Right lung (tissue), 5 donors: ENCODE measurements around the gene VSIG10L2. TPM values are rescaled to one million over a fixed set of nuclear protein-coding genes. Genes with fewer than 3 reads are reported as not detected.

ENCODE experiments used
- DNase-seq, 2 donors: peaks; one replicate each; pipeline ENCODE4 v3.0.0-alpha.2; 2013
- polyA plus RNA-seq, 5 donors: library from polyadenylated mRNA; unstranded; fragments of 120-200 nt; gene quantifications; one replicate each; pipeline versions ENCODE4 v1.2.1 to v1.2.3, GENCODE V29; 2013; ENCODE audit warnings: inconsistent platforms in 1 of 5, low replicate concordance in 1 of 5; ENCODE audit not compliant: insufficient read length in 5 of 5, insufficient read depth in 1 of 5

Gene VSIG10L2
- polyA plus RNA-seq, 5 donors: not detected

DNA sequence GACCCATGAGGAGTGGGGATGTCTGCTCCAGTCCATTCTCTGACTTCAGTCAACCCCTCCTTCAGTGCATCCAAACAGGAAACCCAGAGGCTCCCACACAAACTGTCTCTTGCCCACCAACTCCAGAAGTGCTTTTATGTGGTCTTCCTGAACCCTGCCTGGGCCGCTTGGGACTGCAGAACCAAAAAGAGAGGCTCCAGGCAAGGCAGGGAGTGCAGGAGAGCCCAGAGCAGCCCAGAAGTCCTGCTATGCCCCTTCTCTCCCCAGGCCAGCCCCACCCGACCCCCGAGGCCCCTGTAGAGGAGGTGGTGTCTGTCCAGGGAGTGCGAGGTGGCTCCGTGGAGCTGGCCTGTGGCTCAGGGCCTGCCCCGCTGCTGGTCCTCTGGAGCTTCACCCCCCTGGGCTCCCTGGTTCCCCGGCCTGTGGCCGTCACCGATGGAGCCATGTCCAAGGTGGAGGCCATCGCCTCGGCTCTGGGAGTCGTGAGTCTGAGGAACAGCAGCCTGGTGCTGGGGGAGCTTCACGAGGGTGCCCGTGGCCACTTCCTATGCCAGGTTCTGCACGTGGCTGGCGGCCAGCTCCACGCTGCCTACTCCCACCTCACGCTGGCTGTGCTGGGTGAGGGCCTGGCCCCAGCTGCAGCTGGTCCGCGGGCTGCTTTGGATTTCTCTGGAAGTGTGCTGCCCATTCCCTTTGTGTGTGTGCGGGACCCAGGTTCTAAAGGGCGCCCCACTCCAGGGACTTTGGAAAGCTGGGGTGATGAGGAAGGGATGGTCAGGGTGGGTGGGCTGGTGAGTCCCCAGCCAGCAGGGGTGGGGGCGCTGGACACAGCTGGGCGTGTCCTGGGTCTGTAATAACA, 1.8 kb downstream of the VSIG10L2 start:
- no peak for DNase-seq

DNA sequence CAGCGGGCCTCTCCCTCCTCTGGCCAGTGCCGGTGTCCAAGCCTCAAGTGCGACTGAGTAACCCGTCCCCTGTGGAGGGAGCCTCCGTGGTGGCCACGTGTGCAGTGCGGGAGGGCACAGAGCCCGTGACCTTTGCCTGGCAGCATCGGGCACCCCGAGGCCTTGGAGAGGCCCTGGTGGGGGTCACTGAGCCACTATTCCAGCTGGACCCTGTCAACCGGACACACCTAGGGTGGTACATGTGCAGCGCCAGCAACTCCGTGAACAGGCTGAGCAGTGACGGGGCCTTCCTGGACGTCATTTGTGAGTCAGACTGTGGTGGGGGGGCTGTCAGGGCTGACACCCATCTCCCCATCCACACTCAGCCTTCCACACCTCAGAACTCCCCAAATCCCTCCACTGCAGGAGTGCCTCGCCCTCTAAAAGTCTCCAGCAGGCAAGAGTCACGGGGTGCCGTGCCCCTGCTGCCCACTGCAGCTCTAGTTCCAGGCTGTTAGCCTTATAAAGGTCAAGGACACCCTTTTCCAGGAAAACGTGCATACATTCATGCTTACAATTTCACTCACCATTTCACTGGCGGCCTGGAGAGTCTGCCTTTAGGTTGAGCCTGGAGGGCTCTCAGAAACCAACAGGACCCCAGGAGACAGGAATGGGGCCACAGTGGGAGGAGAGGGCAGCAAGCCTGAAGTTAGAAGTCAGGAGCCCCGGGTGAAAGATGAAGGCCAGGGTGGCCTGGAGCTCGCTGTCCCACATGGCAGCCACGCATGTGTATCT, 2.6 kb downstream of the VSIG10L2 start:
- no peak for DNase-seq

DNA sequence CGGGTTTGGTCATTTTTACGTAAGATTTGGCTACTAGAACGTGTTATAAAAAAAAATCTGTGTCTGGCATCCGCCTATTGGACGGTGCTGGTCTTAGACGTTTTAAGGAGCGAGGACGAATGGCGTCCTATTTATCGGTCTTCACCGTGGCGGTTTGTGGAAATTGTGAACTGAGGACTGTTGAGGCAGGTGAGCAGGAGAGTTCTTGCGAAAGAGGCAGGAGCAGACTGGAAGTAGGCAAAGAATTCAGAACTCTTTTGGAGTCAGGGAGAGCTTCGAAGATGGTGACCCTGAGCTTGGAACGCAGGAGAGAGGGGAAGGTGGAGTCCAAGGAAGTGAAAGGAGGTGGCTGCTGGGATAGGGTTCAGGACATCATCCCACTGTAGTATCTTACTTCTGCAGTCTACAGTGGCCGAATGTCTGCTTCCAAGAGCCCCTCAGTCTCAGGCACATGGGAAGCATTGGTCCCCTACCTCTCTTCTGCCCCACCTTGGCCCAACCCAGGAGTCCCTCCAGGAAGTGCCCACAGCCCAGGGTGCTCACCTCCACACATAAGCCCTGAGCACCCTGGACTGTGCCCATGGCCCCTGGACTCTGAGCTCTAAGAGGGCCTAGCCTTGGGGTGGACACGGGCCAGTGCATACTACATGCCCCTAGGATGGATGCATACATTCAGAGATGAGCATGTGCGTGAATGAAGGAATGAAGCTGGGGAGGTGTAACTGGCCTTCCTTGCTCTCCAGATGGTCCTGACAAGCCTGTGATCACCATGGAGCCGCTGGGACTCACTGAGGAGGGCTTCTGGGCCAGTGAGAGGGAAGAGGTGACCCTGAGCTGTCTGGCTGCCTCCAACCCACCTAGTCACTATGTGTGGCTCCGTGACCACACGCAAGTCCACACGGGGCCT, 3.7 kb downstream of the VSIG10L2 start:
- no peak for DNase-seq

DNA sequence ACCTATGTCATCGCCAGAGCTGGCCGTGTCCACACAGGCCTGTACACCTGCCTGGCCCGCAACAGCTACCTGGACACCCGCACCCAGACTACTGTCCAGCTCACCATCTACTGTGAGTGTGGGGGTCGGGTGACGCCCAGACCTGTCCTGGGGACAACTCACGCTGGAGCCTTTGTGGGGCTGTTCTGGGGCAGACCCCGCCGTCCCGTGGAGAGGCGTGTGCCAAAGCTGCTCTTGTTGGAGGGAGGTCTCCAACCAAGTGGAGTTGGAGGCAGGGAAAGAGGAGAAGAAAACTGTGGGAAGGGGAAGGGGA, 4.3 kb downstream of the VSIG10L2 start:
- DNase-seq: no peak

DNA sequence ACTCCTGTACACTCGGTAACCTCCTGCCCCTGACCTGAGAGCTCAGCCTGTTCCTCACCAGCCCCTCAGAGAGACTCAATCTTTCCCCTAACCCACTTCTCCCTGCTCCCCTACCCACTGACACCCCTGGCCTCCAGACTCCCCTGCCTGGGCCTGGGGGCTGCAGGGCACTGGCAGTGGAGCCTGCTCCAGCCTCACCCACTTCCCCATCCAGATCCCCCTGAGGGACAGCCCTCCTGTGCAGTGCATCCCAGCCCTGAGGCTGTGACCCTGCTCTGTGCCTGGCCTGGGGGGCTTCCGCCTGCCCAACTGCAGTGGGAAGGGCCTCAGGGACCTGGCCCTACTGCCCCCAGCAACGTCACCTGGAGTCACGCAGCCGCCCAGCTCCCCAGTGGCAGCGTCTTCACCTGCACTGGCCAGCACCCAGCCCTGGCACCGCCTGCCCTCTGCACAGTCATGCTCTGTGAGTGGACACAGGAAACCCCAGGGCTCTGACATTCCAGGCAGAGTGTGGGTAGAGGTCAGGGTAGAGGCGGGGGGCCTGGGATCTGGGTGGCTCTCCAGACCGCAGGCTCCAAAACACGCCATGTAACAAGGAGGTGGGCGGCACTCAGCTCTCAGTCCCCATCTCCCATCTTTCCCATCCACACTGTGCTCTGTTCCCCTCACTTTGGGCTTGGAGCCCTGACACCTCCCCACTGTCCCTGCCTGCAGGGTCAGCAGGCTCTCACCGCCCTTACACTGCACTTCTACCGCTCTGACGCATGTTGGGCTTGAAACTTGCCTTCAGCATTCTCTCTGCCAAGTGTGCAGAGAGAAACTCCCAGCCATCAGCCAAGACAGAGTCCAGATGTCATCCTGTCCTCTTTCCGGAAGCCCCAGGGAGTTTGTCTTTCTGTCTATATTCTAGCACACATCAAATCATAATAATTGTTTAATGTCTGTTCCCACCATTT, 5.1 kb downstream of the VSIG10L2 start:
- peak; percentile 77 to 89 for DNase-seq

DNA sequence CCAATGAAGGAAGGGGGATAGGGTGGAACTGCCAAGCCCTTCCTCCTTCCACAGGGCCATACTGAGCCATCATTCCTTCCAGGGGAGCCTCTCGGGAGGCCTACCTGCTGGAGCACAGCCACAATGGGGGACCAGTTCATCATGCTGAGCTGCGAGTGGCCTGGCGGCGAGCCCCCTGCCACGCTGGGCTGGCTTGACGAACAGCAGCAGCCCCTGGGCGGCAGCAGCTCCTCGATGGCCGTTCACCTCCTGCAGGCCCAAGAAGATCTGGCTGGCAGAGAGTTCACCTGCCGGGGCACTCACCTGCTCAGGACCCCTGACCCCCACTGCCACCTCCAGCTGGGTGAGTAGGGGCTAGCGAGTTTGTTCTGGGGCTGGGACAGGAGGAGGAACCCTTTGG, 5.9 kb downstream of the VSIG10L2 start:
- no peak for DNase-seq

DNA sequence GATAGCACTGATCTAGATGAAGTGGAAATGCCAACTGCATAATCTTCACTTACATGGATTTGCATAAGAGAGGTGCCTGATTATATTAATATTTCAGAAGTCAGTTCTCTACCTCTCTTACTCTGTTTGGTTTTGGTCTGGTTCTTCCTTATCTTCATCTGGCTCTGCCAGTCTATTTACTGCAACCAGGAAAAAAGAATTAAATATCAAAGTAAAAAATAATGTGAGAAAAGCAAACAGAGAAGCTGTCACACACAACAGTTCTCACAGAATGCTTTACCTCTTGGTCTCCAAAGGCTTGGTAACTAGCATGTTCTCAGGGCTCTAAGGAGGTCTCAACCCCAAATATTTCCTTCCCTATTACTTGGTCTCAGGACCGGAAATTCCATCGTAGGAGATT, 6.7 kb downstream of the VSIG10L2 start:
- no peak for DNase-seq

DNA sequence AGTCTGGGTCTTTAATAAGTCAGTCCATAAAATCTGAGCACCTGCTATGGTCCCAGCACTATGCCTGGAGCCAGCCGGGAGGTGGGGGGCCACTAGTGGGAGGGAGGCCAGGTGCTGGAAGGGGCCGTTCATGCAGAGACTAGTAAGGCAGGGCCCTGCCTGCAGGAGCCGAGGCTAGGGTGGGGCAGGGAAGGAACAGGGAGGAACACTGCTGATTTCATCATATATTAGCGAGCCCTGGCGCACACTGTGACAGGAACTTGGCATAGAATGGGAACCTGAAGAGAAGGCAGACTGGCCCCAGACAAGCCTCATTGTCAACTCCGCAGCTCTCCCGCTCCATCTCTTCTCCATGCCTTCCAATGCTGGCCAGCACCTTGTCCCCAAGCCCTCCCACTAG, 7.1 kb downstream of the VSIG10L2 start:
- no peak for DNase-seq

DNA sequence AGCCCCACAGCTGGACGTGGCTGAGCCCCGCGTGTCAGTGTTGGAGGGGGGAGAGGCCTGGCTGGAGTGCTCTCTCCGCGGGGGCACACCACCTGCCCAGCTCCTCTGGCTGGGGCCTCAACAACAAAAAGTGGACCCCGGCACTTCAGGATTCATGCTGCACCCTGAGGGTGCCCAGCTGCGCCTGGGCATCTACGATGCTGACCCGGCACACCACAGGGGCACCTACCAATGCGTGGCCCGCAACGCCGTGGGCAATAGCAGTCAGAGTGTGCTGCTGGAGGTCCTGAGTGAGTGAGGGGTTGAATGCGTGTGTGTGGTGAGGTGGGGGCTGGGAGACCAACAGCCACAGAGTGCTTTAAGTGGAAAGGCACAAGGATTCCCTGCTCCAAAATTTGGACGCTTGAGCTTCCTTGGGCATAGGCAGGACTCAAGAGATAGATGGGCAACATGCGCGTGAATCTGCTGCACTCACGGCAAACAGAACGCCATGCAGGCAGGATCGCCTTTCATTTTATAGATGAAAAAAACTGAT, 7.6 kb downstream of the VSIG10L2 start:
- DNase-seq: no peak

DNA sequence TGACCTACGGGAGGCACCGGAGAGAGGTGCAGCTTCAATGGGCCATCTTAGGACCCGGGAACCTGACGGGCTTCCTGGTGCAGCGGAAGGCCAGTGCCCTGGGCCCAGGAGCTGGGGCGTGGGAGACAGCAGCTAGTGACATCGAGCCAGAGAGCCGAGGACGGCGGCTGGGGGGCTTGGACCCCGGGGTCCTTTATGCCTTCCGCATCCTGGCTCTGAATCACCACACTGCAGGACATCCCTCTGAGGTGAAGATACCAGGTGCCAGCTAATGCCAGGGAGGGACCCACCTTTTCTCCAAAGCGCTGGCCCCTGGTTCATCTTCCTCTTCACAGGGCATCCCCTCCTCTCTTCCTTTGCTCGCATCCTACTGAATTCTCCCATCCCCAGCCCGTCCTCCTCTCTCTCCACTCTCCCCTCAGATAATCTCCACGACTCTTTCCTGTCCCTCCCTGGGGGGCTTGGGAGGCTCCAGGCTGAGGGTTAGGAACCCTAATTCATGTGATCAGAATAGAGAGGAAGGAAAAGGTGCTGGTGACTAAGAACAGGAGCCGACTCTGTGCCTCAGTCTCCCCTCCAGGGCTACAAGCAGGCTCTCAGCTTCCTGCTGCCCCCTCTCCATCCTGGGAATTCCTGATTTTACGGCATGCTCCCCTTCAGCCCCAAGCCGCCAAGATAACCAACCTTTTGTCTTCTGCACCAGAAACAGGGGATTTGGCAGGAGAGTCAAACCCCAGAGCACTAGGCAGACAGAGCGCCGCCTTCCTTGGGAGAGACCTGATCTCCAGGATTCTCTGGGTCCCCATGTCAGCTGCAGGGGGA, 8.5 kb downstream of the VSIG10L2 start:
- DNase-seq: no peak

DNA sequence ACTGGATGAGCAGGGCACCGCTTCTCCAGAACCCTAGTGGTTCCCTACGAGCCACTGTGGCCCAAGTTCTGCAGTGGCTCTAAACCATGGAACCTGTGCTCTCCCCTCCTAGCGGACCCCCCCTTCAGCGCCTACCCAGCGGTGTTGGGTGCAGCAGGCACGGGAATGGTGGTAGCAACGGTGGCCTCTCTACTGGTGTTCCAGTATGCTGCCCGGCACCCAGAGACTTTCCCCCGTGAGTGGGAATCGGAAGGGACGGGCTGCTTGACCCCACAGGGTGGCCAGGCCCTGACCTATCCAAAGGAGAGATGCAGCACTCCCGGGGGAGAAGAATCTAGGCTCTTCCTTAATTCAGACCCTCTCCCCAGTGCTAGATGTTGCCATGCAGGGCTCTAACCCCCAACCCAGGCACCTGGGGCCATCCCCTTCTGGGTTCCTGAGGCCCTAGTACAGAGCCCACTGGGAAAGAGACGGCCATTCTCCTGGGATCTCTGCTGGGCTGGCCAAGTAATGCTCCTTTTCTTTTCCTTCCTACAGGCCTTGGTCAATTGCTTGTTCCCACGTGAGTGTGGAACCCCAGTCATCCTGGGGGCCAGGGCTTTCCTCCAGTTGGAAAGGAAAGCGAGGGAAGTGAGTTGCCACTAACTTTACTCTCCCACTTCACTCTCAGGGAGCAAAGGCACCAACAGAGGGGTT, 9.2 kb downstream of the VSIG10L2 start:
- no peak for DNase-seq

DNA sequence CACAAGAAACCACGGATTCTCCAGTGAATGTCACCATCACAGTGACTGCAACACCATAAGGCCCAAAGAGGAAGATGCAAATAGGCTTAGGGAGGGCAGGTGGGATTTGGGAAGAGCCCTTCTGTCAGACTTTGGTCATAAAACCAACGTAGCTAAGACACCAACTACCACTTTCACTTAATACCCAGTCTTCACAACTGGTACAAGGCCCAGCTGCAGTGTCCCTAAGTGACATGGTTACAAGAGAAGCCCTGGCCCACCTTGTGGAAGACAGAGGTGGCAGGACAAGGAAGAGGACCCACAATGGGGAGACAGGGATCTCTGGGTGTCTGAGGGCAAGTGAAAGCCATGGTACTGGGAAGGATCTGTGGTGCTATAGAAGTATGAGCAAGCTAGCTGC, 10.0 kb downstream of the VSIG10L2 start:
- no peak for DNase-seq

DNA sequence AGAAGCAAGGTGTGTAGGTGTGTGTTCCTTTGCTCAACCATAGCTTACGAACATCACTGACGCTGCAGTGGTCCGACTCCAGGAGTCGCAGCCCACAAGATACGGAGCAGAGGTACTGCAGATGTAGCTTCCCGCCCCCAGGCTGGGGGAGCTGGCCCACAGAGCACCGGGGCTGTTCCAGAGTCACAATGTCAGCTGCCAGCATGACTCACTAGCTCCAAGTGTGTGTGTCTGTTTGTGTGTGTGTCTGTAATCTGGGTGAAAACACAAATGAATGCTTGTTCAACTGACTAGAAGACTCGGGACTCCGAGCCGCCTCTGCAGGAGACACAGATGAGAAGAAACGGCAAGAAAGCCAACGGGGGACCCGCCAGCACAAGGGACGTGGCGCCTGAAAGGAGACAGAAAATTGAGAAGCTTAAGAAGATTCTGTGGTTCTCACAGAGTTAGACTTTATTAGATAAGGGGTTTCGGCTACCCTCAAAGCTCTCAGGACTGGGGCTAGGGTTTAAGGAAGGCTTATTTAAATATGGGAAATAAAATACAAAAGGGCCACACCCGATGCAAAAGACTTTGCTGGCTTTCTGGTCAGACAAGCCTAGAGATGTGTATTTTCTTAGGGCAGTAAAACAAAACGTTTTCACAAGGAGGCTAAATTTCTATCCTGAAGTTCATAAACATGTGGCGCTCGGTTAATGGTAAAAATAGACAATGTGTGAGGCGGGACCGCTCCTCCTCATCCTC, 10.7 kb downstream of the VSIG10L2 start:
- DNase-seq: no peak

DNA sequence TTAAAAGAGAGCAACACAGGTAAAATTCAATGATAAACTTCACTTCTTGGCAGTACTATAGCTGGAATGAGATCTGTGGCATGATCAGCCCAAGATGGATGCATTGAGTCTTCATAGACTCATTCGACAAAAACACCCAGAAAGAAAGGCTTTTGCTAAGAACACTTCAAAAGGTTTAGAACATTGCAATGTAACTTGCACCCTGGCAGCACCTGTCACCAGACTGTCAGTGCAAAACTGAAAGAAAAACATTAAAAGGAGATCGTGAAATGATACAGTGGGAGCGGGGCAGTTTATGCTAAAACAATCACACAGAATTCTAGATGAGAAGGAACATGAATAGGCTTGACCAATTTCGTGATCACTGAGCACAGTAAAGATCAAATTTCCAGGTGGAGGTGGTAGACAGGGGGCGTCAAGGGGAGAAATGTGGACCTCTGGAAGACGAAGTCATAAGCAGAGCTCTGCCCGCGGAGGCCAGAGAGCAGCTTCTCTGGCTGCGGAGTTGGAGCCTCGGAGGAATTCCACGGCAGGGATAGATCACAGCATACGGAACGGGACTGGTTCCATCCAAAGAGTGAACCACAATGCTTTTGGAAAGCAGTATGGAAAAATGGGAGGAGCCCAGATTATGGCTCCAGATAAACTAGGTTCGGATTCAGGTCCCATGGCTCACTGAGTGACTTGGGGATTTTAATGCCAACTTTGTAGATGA, 11.9 kb downstream of the VSIG10L2 start:
- no peak for DNase-seq

DNA sequence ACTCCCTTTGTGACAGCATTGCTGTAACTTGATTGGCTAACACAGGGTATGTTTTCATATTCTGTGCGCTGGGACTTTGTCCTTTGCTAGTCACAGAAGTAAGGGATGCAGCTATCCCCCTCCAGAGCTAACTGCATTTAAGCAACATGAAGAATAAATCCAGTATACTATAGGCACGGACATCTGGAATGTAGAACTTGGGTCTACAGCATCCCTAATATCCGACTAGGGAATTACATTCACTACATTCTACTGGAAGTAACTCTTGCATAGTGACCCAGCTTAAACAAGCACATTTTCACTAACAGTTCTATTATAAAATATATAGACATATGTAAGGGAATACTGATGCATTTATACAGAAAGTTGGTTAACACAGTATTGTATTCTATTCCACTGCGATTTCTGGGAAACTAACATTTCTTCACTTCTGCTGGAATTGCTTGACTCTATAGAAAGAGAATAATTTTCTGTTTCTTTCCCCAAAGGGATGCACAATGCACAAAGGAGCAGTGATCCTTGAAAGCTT, 13.1 kb downstream of the VSIG10L2 start:
- DNase-seq: no peak

DNA sequence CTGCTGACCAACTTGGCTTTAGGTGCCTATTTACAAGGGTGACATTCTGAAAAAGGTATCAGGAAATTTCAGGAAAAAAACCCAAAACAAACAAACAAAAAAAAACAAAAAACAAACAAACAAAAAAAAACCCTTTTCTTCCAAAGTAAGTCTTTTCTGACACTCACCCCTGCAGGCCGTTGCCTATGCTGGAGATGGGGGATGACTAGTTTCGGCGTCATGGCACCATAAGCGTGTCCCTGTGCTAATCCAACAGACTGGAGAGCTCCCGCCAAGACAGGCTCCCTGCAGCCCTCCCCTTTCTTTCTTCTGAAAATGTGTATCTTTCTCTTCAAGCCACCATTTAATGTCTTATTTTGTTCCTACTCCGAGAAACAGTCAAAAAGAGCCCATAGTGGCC, 13.7 kb downstream of the VSIG10L2 start:
- no peak for DNase-seq

DNA sequence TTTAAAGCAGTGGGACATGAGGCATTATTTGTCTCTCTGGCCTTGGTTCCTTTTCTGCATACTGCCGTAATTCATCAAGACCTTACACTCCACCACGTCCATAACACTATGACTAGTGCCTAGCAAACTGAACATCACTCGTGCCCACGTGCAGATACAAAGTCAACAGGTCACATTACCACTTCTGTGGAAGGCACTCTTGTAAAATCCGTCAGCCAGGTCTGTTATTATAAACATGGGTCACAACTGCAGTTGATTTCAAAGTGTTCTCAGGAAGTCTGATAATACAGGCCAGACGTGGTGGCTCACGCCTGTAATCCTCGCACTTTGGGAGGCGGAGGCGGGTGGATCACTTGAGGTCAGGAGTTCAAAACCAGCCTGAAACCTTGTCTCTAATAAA, 14.1 kb downstream of the VSIG10L2 start:
- DNase-seq: no peak

DNA sequence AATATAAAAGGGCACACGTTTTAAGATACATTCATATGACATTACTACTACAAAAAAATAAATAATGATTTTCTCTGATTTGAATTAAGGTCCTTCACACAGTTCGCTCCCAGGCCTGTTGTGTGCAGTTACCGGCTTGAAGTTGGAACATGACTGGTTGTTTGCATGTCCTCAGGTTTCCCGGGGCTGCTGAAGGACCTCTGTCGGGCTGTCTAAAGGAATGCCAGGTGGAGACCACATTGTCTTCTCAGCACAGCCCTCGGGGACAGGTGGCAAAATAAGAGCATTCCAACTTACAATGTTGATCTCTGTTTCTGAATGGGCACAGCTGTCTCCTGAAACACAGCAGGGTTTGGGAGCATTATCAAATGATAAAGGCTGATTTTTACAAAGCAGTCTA, 14.9 kb downstream of the VSIG10L2 start:
- no peak for DNase-seq
